ENCODE data around the gene TLR7. TPM values are rescaled to one million over a fixed set of nuclear protein-coding genes. Genes with fewer than 3 reads are reported as not detected.

TLR7 gene
- polyA plus RNA-seq, 1 donor (not counting 4 experiments of a cell fraction or from before 2014, with no cell fraction given): not detected

GRCh38 chrX:12921886-12922598, 55.2 kb downstream of the TLR7 start:
- dilution Hi-C loops (cut with MboI; ENCODE audit: extremely low pct_ligation_motif_present, low sequenced_read_pairs): no loop called here
- Histone ChIP-seq H3K4me1 (ENCODE audit: control insufficient read depth, extremely low read depth, insufficient read depth, low read length) (no peaks in the 10 kb centered on the region), H3K79me2 (ENCODE audit: control insufficient read depth, insufficient read depth, low read length) (no peaks in the 10 kb centered on the region), H3K9me3 (ENCODE audit: control insufficient read depth, low read depth, low read length) (no peaks in the 10 kb centered on the region), H3K4me3 (ENCODE audit: control insufficient read depth in 2 of 3, extremely low read depth in 1 of 3, insufficient read depth in 2 of 3, low read depth in 1 of 3, low read length in 3 of 3) (no peak overlapping the region), H3K9me1 (ENCODE audit: control insufficient read depth, extremely low read depth, insufficient read depth, low read length) (no peaks in the 10 kb centered on the region), H3K27ac (ENCODE audit: control insufficient read depth, insufficient read depth, low read length) (no peak overlapping the region), H2AFZ (ENCODE audit: control insufficient read depth, low read length) (no peak overlapping the region), H3K27me3 (ENCODE audit: control insufficient read depth, extremely low read depth, insufficient read depth, low read length) (no peaks in the 10 kb centered on the region), H3K36me3 (ENCODE audit: control insufficient read depth in 2 of 2, extremely low read depth in 1 of 2, insufficient read depth in 2 of 2, low read length in 2 of 2) (no peaks in the 10 kb centered on the region), H3K4me2 (ENCODE audit: control insufficient read depth, extremely low read depth, insufficient read depth, low read depth, low read length) (no peak overlapping the region), H3K9ac (ENCODE audit: control insufficient read depth, extremely low read depth, insufficient read depth, low read length) (no peak overlapping the region), H4K20me1 (ENCODE audit: control insufficient read depth, extremely low read depth, insufficient read depth, low read length) (no peaks in the 10 kb centered on the region)
- no peak for TF ChIP-seq CTCF (optimal IDR thresholded peaks at IDR 0.05 in 1 of 3, IDR thresholded peaks at IDR 0.05 in 1 of 3, conservative IDR thresholded peaks at IDR 0.05 in 1 of 3; ENCODE audit: extremely low read depth in 1 of 3, insufficient read depth in 2 of 3, low read length in 3 of 3)
- FAIRE-seq: no peak
- DNase-seq (ENCODE audit: low read depth, low spot score): no peak

GRCh38 chrX:12922599-12922919, 55.7 kb downstream of the TLR7 start:
- TF ChIP-seq CTCF (optimal IDR thresholded peaks at IDR 0.05 in 1 of 3, IDR thresholded peaks at IDR 0.05 in 1 of 3, conservative IDR thresholded peaks at IDR 0.05 in 1 of 3; ENCODE audit: extremely low read depth in 1 of 3, insufficient read depth in 2 of 3, low read length in 3 of 3) (no peak), EZH2 (IDR thresholded peaks at IDR 0.05; ENCODE audit: low read length) (no peak)
- H3K27ac ChIP-seq (ENCODE audit: control insufficient read depth, insufficient read depth, low read length): no peak overlapping the region
- H3K9ac ChIP-seq (ENCODE audit: control insufficient read depth, extremely low read depth, insufficient read depth, low read length): no peak overlapping the region
- dilution Hi-C loops (cut with MboI; ENCODE audit: extremely low pct_ligation_motif_present, low sequenced_read_pairs): no loop called here
- no peak for DNase-seq (ENCODE audit: low read depth, low spot score)
- no peak overlapping the region for H2AFZ ChIP-seq (ENCODE audit: control insufficient read depth, low read length)
- no peaks in the 10 kb centered on the region for H3K27me3 ChIP-seq (ENCODE audit: control insufficient read depth, extremely low read depth, insufficient read depth, low read length)
- no peaks in the 10 kb centered on the region for H3K9me1 ChIP-seq (ENCODE audit: control insufficient read depth, extremely low read depth, insufficient read depth, low read length)
- H3K4me3 ChIP-seq (ENCODE audit: control insufficient read depth in 2 of 3, extremely low read depth in 1 of 3, insufficient read depth in 2 of 3, low read depth in 1 of 3, low read length in 3 of 3): no peak overlapping the region
- no peaks in the 10 kb centered on the region for H3K79me2 ChIP-seq (ENCODE audit: control insufficient read depth, insufficient read depth, low read length)
- H3K4me2 ChIP-seq (ENCODE audit: control insufficient read depth, extremely low read depth, insufficient read depth, low read depth, low read length): no peak overlapping the region
- H3K9me3 ChIP-seq (ENCODE audit: control insufficient read depth, low read depth, low read length): no peaks in the 10 kb centered on the region
- FAIRE-seq: no peak
- no peaks in the 10 kb centered on the region for H3K36me3 ChIP-seq (ENCODE audit: control insufficient read depth in 2 of 2, extremely low read depth in 1 of 2, insufficient read depth in 2 of 2, low read length in 2 of 2)
- H4K20me1 ChIP-seq (ENCODE audit: control insufficient read depth, extremely low read depth, insufficient read depth, low read length): no peaks in the 10 kb centered on the region
- no peaks in the 10 kb centered on the region for H3K4me1 ChIP-seq (ENCODE audit: control insufficient read depth, extremely low read depth, insufficient read depth, low read length)
